Ishikawa (cell line): ENCODE measurements around the gene LONRF3.

Experiments
- EGR1 ChIP-seq: IDR thresholded peaks from 2 replicates; pipeline ENCODE4 v1.6.1; 2012
- EP300 ChIP-seq: IDR thresholded peaks from 2 replicates; pipeline ENCODE4 v1.6.1; 2012; ENCODE audit warnings: borderline replicate concordance
- MAX ChIP-seq: IDR thresholded peaks from 2 replicates; pipeline ENCODE4 v1.6.1; 2012
- NFIC ChIP-seq: IDR thresholded peaks from 2 replicates; pipeline ENCODE4 v1.6.1; 2012
- RAD21 ChIP-seq: IDR thresholded peaks from 2 replicates; pipeline ENCODE4 v1.6.1; 2012; ENCODE audit warnings: low read depth
- REST ChIP-seq: IDR thresholded peaks from 2 replicates; pipeline ENCODE4 v1.6.1; 2012; ENCODE audit warnings: low read depth, mild to moderate bottlenecking
- TAF1 ChIP-seq: IDR thresholded peaks from 2 replicates; pipeline ENCODE4 v1.6.1; 2012; ENCODE audit warnings: low read depth, mild to moderate bottlenecking
- TCF12 ChIP-seq: IDR thresholded peaks from 2 replicates; pipeline ENCODE4 v1.6.1; 2012; ENCODE audit warnings: low read depth
- YY1 ChIP-seq: IDR thresholded peaks from 2 replicates; pipeline ENCODE4 v1.6.1; 2012; ENCODE audit warnings: low read depth
- ZBTB7A ChIP-seq: IDR thresholded peaks from 2 replicates; pipeline ENCODE4 v1.6.1; 2012; ENCODE audit warnings: low read depth

GRCh38 chrX:118943102-118943501 is 31.3 kb upstream of the LONRF3 start:
- TF ChIP-seq RAD21, result no peak
- TF ChIP-seq TAF1, result no peak
- no peak for TF ChIP-seq MAX
- no peak for TF ChIP-seq NFIC
- TF ChIP-seq EGR1, result no peak
- TF ChIP-seq EP300, result no peak
- TF ChIP-seq YY1, result no peak
- TF ChIP-seq TCF12, result no peak
- TF ChIP-seq REST, result no peak
- no peak for TF ChIP-seq ZBTB7A
